Activated CD4-positive, CD25-positive, alpha-beta regulatory T cell treated with anti-CD3 and anti-CD28 coated beads, Interleukin-2, amount 50 U/mL, for 16 hours (primary cell): ENCODE measurements around the gene EIF3F.

ENCODE experiments used
- DNase-seq: peaks from one replicate; pipeline ENCODE4 v3.0.0-alpha.2; 2020; ENCODE audit warnings: low read depth, low spot score

Gene EIF3F

DNA sequence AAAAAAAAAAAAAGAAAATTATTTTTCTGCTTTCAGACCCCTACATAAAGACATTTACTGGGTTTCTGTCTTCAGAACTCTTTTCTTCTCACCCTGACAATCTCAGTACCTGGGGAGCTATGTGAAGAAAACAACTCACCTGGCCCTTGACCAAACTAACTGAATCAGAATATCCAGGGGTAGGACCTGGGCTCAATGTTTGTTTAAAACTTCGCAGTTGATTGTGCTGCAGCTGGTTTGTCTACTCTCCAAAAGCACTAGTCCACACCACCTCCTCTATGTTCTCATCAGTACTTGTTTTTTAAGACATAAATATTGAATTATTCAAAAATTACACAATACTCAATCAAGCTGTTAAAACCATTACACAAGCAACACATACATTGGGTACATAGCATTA, 34.8 kb downstream of the EIF3F start:
- no peak for DNase-seq

DNA sequence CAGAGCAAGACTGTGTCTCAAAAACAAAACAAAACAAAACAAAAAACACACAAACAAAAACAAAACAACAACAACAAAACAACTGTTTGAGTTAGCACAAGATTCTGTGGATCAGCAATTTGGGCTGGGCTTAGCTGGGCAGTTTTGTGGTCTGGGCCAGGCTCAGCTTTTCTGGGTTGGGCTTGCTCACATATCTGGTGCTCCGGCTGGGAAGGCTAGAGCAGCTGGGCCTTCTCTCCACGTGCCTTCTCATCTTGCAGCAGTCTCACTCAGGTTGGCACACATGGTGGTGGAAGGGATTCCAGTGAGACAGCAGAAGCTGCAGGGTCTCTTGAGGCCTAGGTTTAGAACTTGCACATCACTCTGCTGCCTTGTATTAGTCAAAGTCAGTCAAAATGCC, 35.7 kb downstream of the EIF3F start:
- DNase-seq, result no peak

DNA sequence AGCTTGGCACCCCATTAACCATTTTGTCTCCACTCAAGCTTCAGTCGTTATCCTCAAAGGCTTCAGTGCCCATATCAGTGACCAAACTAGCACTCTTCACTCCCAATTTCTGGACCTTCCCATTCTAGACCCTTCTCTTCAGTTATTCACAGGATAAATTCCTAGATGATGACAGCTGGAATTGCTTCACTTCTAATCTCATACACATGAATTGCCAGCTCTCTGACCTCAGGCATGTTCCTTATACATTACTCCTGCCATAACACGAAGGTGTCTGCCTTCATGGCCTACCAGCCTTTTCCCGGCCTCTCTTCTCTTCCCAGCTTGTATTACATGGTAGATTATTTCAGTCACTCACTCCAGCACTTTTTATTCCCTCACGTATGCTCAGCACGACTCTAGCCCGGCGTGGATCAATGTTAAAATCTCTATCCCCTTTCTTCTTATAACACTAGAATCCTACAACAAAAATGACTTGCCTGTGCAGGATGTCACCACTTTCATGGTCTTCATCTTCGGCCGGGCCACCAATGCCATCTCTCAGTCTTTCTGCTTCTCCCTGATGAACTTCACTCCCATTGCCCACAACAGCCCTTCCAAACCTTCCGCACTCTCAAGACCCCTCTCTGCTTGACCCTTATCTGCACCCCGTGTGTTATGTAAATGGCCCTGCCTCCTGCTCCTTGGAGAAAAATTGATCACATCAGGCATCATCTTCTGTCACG, 36.9 kb downstream of the EIF3F start:
- no peak for DNase-seq

DNA sequence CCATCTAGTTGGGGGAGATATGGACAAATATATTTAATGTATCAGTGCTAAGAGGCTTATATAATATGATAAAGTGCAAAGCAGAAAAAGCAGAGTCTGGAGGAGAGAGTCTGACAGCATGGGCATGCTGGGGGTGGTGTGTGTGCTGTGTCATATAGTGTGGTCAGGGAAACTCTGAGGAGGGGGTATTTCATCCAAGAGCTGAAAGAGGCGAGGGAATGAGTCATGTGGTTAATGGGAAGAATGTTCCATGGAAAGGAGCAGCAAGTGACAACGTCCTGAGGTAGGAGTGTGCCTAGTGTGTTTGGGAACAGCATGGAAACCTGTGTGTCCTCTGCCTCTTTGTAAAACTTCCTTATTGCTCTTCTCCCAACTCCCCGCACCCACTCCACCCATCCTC, 38.0 kb downstream of the EIF3F start:
- DNase-seq, result no peak

DNA sequence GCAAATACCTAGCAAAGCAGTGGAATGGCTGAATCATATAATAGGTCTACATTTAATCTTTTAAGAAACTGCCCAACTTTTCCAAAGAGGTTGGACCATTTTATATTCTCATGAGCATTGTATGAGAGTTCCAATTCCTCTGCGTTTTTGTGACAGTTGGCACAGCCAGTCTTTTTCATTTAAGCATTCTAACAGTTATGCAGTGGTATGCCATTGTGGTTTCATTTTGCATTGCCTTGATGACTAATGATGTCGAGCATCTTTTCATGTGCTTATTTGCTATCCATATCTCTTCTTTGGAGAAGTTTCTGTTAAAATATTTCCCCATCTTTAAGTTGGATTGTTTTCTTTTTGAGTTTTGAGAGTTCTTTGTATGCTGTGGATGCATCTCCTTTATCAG, 38.7 kb downstream of the EIF3F start:
- no peak for DNase-seq

DNA sequence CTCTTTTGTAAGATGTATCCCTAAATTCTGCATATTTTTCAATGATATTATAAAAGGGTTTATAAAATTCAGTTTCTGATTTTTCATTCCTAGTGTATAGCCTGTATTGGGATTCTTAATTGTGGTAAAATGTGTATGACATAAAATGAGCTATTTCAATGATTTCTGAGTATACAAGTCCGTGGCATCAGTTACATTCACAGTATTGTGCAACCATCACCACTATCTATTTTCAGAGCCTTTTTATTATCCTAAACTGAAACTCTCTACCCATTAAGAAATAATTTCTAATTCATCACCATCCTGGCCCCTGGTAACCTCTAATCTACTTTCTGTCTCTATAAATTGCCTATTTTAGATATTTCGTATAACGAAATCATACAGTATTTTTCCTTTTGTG, 39.8 kb downstream of the EIF3F start:
- no peak for DNase-seq

DNA sequence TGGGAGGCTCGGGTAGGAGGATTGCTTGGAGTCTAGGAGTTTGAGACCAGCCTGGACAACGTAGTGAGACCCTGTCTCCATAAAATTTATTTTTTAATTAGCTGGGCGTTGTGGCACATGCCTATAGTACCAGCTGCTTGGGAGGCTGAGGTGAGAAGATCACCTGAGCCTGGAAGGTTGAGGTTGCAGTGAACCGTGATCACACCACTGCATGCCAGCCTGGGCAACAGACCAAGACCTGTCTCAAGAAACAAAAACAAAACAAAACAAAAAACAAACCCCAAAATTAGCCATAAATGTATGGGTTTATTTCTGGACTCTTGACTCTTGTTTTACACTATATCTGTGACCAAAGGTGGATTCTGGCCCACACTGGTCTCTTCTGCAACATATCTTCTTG, 41.6 kb downstream of the EIF3F start:
- no peak for DNase-seq

DNA sequence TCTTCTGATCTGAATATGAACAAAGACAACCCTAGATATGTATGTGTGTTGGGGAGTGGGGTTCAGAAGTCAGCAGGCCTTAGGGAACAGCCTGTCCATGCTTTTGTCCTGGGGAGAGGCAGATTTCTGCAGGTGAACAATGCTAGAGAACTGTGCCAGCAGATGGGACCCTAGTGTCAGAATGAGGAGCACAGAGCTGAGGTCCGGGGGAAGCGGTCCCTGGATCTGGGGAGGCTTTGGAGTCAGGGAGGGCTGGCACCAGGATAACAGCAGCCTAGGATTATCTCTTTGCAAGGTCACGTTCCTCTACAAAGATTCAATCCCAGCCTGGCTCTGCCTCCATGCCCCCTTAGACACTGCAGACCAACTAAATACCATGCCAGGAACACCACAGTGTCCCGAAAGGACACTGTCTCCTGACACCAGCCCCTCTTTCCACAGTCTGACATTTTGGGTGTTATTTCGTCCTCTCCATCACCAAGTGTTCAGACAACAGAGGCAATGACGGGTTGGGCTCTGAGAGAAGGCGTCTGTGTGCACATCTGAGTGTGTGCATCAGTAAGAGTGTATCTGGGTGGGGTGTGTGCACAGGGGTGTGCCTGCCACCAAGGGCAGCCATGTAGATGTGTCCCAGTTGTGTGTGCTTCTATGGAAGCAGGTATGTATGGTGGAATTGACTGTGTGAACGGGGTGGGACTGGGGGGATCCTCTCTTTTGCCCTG, 43.5 kb downstream of the EIF3F start:
- DNase-seq, result no peak

DNA sequence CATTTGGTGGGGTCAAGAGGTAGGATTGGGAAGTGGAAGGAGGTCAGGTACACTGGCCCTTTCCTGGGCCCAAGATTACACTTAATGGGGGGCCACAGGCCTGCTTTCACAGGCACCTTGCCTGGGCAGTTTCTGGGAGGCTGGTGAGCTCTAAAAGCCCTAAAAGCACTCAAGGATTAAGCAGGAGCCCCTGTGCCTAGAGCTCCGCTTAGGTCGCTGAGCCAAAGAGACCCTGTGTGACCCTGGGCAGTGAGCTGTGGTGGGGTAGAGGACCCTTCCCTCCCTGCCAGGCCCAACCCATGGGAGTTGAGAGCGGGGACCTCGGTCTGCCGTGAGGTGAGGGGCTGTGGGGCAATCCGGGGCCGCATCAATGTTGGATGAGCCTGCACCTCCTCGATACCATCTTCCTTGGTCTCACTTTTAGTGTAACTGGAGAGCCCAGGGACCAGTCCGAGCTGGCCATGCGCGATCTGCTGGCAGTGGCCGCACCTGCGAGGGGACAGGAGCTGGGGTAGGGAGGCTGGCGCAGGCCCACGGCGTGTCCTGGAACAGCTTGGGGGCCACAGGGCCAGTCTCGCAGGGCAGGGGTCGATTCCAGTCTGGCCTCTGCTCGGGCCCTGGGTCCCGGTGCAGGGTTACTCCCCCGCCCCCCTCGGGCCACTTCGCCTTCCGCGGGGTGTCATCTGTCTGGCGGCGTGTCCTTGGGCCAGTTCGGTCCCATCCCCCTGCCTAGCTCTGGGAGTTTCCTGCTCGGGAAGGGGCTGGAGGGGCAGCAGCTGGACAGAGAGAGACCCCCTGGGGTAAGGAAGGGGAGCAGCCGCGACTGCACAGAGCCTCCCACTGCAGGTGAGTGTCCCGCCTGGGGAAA, 44.3 kb downstream of the EIF3F start:
- no peak for DNase-seq

DNA sequence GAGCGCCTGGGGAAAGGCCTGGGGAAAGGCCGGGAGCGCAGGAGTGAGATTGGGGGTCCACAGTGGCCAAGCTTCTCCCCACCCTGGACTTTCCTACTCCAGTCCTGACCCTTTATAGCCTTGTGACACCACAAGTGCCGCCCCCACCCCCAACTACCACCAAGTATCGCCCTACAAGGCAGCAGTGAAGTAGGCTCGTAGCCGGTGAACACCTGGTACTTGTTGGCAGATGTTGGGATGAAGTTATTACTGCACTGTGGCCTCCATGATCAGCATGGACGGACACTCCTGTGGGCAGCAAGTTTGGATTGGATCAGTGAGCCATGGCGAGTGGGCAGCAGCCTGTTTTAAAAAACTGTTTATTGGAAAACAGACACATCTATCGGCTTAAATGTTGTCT, 45.0 kb downstream of the EIF3F start:
- DNase-seq, result no peak

DNA sequence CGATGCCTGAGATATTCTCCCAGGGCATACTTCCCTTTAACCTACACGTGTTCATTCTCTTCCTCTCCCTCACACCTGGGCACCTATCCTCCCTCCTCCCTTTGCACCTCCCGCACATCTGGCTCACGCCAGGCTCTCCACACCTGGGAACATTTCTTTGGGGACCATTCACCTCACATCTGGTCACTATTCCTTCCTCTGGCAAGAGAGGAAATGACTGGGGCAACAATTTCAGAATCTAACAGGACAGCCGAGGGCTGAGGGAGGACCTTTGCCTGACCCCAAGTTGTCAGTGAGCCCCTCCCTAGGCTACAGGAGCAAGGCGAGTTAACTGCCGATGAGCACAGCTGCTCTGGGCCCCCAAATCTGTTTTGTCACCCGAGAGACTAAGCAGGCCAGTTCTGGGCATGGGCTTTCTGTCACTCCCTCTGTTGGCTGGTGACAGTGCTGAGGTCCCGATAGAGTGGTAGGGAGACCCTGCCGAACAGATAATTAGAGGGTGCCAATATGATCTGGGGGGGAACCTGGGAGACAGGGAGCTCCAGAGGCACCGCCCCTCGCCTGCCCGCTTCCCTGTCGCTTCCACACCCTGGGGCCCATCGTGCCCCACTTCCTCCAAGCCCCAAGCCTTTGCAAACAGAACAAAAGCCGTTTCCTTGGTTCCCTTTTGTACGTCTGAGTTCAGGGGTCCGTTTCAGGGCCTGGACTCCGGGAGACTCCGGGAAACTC, 45.6 kb downstream of the EIF3F start:
- DNase-seq, result no peak

DNA sequence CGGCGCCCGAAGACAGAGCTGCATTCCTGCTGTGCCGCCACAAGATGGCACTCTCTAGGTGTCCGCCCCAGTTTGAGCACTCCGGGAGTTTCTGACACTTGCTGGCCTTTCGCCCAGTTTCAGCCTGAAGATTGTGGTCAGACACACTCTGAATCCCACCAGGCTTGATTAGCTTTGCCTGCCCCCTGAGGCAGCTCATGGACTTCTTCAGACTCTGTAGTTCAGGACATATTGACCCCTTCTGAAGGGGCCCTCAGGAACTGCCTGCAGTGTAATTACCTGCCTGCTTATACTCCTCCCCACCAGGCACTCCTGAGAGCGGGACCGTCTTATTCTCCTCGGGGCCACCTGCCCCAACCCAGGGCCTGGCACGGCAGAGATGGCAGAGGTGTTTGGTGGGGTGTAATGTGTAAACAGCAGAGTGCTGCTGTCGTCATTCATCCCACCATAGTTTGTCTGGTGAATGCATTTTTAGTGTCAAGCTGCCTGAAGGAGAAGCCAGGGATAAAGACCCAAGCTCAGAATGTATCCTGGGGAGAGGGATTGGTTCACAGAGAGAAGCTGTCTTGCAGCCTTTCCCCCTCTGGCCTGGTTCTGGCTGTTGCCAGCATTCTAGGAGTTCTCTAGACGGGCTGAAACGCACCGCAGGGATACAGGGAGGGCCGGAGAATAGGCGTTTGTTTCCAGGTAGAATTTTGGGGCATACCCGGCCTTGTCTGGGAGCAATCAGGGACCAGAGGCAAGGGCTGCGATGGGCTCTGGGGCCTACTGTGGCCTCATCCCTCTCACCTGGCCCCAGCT, 46.4 kb downstream of the EIF3F start:
- DNase-seq, result peak; percentile 10

DNA sequence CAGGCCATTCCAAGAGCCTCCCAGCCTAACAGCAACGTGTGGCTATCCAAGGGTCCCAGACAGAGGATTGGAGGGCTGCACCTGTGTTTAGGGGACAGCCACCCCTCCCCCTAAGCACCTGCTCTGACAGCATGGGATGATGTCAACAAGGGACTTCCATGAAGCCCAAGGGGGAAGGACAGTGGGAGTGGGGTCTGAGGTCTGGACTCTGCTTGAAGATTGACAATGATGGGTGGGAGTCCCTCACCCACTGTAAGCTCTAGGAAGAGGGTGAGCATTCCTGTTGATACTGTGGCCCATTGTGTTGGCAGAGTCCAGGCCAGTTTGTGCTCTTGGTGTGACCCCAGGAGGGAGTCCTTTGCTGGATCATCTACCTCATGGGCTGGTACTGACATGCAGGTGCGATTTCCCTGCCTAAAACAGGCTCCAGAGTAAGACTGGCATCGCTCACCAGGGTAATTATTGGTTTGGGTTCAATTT, 47.0 kb downstream of the EIF3F start:
- DNase-seq, result no peak

DNA sequence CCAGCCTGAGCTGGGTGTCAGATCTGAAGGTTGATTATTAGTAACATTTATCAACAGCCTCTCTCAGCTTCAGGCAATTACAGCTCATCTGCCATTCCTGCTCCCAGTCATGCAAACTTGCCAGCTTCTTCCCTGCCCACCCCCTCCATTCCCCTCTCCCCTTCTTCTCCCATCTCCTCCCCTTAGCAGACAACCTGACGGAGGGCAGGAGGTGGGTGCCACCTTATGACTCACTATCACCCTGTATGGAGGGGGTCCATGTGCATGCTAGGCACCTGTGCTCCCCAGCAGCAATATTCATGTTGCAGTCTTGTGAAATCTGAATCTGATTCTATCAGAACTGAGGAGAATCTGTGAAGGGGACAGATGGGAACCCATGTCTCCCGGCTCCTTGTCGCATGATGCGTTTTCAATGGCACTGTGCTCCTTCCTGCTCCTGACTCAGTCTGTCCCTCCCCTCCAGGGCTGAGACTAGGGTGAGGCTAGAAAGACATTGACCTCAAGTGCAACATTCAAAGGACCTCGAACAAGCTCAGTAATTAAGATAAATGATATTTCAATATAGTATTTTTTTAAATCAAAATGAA, 47.6 kb downstream of the EIF3F start:
- no peak for DNase-seq

DNA sequence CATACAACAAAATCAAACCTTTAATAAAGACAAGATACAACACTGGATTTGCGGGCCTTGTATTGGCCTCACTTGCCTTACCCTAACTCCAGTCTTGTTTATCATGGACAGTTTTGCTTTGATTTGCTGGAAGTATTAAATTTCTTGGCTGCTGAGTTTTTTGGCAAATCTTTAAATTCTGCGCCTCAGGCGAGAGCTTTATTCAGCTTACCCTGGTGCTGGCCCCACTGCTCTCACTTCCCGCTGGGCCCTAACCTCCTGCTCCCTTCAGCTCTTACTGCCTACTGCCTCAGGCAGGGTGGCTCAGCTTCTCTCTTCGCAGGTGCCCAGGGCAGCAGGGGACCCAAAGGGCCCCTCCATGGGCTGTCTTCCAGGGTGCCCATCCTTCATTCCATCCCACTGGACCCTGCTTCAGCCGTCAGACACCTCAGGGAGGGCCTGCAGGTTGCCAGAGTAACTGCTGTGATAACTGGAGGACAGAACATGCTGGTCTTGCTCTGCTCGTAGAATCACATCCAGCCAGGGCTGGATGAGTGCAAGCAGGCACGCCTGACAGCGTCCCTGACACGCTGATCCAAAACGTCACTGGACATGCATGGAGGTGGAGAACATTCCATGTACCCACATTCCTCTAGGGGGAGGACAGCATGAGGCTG, 48.2 kb downstream of the EIF3F start:
- no peak for DNase-seq

DNA sequence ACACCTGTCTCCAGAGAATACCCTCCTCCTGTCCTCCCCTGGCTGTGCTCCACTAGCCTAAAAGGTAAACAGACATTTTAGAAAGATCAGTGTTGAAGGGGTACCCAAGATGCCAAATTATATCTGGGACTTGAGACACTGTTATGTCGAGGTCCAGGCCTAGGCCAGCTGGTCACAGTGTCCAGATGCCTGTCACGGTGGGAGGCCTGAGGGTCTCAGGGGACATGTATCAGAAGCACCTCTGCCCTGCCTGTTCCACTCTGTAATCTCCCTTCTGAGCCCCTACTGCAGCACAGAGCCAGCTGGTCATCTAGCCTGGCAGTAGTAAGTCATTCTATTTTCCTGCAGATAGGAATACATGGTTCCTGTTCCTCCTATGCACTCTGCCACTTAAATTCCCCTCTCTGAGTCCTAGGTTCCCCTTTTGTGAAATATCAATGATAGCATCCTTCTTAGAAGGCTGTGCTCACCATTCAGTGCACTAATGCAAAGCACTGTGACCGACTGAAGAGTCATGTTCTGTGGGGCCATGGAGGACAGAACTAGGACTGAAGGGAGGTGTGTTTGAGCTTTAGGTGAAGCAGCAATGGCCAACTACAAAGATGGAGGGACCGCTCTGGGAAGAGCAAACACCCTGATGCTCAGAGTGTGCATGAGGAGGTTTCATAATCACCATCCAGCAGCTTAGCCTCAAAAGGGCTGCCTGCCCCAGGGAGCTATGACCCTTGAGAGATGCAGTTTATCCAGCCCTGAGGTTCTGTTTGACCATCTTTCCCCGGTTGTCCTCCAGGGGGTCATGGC, 49.1 kb downstream of the EIF3F start:
- DNase-seq, result no peak

DNA sequence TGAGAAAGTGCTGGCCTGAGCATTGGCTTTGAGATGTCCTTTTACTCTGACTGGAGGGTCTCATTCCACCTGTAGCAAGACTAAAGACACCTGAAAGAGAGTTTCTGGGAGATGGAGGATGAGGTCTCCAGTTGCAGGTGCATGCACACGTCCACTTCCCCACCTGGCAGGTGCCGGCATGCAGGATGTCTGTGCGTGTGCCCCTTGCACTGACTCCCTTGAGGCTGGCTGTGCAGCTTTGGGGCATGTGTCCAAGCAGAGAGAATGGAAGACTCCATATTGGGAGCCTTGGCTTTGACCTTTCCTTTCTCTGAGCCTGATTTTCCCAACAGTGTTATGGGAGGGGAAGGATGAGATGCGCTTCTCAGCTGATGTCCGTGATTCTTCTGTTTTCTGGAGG, 49.8 kb downstream of the EIF3F start:
- no peak for DNase-seq

DNA sequence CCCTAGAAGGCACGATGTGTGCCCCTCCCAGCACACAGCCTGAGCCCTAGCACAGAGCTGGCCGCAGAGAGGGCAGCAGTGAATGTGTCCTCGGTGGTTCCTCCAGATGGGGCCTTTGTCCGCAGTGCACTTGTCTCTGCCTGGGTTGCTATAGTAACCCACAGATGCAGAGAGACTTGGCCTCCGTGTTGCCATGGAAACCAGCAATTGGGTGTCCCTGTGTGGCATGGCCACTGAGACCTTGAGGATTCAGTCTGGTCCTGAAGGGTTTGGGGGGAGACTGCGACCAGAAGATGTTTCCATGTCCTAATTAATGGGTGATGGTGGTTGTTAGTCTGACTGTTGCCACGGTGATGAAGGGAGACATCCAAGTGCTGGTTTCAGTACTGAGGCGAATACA, 51.3 kb downstream of the EIF3F start:
- no peak for DNase-seq
